Endothelial cell (in vitro differentiated cells): ENCODE results near the gene INVS. TPM values are rescaled to one million over a fixed set of nuclear protein-coding genes. Genes with fewer than 3 reads are reported as not detected.
"Not testable (repeated sequence)": the region's sequence is repeated elsewhere in the genome, so short reads cannot be mapped to it uniquely, and the experiment has no call there.

ENCODE experiments used
- DNase-seq: peaks from one replicate; pipeline ENCODE4 v3.0.0; 2021; ENCODE audit warnings: low spot score
- H3K27ac Mint-ChIP-seq: one replicate; pipeline ENCODE4 v1.8.0; 2021; ENCODE audit warnings: mixed read lengths, inconsistent platforms; ENCODE audit not compliant: unreplicated experiment
- H3K27me3 Mint-ChIP-seq: one replicate; pipeline ENCODE4 v1.8.0; 2021; ENCODE audit warnings: mild to moderate bottlenecking, moderate library complexity, mixed read lengths, inconsistent platforms; ENCODE audit not compliant: unreplicated experiment
- H3K36me3 Mint-ChIP-seq: one replicate; pipeline ENCODE4 v1.8.0; 2021; ENCODE audit warnings: mild to moderate bottlenecking, low read depth, mixed read lengths, inconsistent platforms; ENCODE audit not compliant: unreplicated experiment
- H3K4me1 Mint-ChIP-seq: one replicate; pipeline ENCODE4 v1.8.0; 2021; ENCODE audit warnings: mild to moderate bottlenecking, mixed read lengths, inconsistent platforms; ENCODE audit not compliant: unreplicated experiment
- H3K4me3 Mint-ChIP-seq: one replicate; pipeline ENCODE4 v1.8.0; 2021; ENCODE audit warnings: mild to moderate bottlenecking, mixed read lengths, inconsistent platforms; ENCODE audit not compliant: unreplicated experiment
- H3K9me3 Mint-ChIP-seq: one replicate; pipeline ENCODE4 v1.8.0; 2021; ENCODE audit warnings: mixed read lengths, inconsistent platforms; ENCODE audit not compliant: unreplicated experiment
- total RNA-seq: library from RNA; stranded (reverse); fragmentation: NEBNext Ultra II Directional; extraction: Animal tissue kit (Norgen Biotek cat#: 25700); gene quantifications from one replicate; pipeline ENCODE4 v1.2.1, GENCODE V29; 2021; ENCODE audit not compliant: unreplicated experiment
- TF ChIP-seq, protein P1 (sequence below): fragments of 200-600 bp; sonication (generic); IDR thresholded peaks from one replicate; pipeline ENCODE4 v1.5.0; 2021; ENCODE audit warnings: antibody characterized with exemption; ENCODE audit not compliant: unreplicated experiment

The INVS gene
- total RNA-seq, 1 donor from 2014 or later, result 21.6 TPM

DNA sequence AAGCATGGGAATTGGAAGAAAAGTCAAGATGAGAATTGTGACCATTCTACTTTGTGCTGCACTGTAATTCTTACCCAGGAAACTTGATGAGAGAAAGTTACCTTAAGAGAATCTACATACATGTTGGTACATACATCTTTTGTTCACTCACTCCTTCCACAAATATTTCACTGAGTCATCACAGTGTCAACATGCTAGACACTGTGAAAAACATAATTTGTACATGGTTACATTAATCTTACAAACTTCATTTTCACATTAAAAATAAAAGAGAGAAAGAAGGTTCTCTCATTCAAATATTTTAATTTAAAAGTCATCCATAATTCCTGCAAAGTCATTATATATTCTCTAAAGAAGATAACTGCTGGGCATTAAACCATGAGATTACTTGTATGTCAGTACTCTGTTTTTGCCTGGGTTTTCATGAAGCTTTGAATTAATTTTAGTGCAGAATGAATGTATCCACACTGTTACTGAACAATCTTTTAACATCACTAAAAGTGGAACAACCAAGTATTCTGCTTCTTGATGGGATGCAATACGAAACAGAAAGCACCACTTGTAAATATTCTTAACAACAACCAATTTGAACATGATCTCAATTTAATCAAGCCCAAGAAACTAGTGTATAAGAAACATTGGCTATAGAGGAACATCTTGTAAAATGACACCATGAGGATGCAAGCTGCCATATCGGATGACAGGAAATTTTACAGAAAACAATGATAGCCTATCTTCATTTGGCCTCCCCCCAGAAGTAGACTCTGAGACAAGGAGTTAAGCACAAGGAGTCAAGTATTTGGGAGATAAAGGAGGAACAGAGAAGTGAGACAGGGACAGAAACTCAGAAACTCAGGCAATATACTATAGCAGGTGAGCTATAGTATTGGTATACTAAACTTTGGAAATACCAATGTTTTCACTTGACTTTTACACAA, 28.7 kb upstream of the INVS start:
- Mint-ChIP-seq H3K4me1 (peaks cover 5% of the 10 kb centered on the region), H3K9me3 (no peaks in the 10 kb centered on the region), H3K27me3 (peaks cover 5% of the 10 kb centered on the region), H3K4me3 (no peak overlapping the region), H3K36me3 (peaks cover 8% of the 10 kb centered on the region), H3K27ac (no peak overlapping the region)
- TF ChIP-seq, protein P1, sequence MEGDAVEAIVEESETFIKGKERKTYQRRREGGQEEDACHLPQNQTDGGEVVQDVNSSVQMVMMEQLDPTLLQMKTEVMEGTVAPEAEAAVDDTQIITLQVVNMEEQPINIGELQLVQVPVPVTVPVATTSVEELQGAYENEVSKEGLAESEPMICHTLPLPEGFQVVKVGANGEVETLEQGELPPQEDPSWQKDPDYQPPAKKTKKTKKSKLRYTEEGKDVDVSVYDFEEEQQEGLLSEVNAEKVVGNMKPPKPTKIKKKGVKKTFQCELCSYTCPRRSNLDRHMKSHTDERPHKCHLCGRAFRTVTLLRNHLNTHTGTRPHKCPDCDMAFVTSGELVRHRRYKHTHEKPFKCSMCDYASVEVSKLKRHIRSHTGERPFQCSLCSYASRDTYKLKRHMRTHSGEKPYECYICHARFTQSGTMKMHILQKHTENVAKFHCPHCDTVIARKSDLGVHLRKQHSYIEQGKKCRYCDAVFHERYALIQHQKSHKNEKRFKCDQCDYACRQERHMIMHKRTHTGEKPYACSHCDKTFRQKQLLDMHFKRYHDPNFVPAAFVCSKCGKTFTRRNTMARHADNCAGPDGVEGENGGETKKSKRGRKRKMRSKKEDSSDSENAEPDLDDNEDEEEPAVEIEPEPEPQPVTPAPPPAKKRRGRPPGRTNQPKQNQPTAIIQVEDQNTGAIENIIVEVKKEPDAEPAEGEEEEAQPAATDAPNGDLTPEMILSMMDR, result no peak
- DNase-seq, result no peak

DNA sequence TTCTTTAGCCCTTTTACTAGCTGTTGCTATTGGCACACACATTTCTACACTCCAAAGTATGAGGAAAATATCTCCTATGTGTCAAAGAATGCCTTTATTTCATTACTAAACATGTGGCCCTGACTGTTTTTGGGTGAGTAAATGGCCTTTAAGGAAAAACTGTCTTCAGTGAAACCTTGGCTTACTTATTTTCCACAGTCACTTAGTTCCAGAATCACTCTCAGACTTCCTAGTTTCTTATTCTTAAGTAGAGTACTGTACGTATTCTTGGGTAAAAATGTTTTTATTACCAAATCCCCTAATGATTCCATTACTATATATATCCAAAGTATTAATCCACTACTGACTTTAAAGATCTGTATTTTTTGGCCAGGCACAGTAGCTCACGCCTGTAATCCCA, 27.8 kb upstream of the INVS start:
- peaks cover 5% of the 10 kb centered on the region for H3K27me3 Mint-ChIP-seq
- TF ChIP-seq, protein P1, result no peak

DNA sequence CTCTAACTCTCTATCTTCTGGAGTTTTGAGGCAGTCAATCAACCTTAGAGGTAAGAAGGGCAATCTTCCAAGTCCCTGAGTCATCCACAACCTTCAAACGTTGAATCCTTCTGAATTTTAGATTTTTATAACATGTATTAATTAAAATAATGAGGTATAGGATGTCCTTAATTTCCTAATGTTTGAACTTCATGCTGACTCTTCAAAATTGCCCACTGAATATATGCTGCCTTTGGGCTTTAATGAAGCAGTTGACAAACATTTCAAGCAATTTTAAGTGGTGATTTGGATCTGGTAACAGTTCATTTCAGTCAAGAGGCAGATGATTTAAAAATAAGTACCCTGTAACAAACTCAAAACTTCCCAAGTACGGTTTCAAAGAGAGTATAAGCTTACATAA, 26.2 kb upstream of the INVS start:
- TF ChIP-seq, protein P1, result no peak
- H3K27ac Mint-ChIP-seq, result no peak overlapping the region
- no peaks in the 10 kb centered on the region for H3K36me3 Mint-ChIP-seq
- H3K4me3 Mint-ChIP-seq, result no peak overlapping the region
- H3K9me3 Mint-ChIP-seq, result no peaks in the 10 kb centered on the region
- DNase-seq, result no peak
- no peaks in the 10 kb centered on the region for H3K27me3 Mint-ChIP-seq
- peaks cover 8% of the 10 kb centered on the region for H3K4me1 Mint-ChIP-seq

More for the DNA sequence above, 27.8 kb upstream of the INVS start:
- Mint-ChIP-seq H3K36me3 (peaks cover 7% of the 10 kb centered on the region), H3K27ac (no peak overlapping the region), H3K4me1 (peaks cover 5% of the 10 kb centered on the region), H3K9me3 (no peaks in the 10 kb centered on the region), H3K4me3 (no peak overlapping the region)
- no peak for DNase-seq

DNA sequence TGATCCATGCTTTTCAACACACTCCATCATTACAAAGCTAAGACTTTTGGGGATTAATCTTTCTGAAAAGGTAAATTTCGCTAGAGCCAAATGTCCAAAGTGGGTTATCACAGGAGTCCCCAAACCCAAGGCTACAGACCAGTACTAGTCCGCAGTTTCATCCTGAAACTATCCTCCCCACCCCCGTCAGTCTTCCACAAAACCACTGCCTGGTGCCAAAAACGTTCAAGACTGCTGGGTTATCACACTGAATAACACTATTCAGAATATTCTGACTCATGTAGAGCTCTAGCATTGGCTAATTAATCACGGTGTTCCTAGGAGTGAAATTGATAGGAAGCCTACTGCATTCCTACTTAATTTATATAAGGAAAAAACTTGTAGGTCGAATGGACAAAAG, 24.9 kb upstream of the INVS start:
- Mint-ChIP-seq H3K4me1 (peaks cover 16% of the 10 kb centered on the region), H3K27ac (no peak overlapping the region), H3K9me3 (no peaks in the 10 kb centered on the region), H3K27me3 (no peaks in the 10 kb centered on the region), H3K4me3 (no peak overlapping the region), H3K36me3 (no peaks in the 10 kb centered on the region)
- DNase-seq, result no peak
- TF ChIP-seq, protein P1, result no peak

DNA sequence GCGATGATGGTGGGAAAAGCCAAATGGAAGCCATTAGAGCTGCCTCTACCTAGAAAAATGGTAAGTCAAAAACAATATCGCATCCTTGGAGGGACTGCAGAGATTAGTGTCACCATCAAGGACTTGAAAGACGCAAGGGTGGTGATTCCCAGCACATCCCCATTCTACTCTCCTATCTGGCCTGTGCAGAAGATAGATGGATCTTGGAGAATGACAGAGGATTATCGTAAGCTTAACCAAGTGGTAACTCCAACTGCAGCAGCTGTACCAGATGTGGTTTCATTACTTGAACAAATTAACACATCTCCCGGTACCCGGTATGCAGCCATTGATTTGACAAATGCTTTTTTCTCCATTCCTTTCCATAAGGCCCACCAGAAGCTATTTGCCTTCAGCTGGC, 24.1 kb upstream of the INVS start:
- TF ChIP-seq, protein P1, result no peak
- DNase-seq, result no peak
- H3K4me1 Mint-ChIP-seq, result peaks cover 18% of the 10 kb centered on the region
- H3K36me3 Mint-ChIP-seq, result peaks cover 3% of the 10 kb centered on the region
- no peaks in the 10 kb centered on the region for H3K9me3 Mint-ChIP-seq
- no peak overlapping the region for H3K27ac Mint-ChIP-seq
- H3K27me3 Mint-ChIP-seq, result no peaks in the 10 kb centered on the region
- H3K4me3 Mint-ChIP-seq, result no peak overlapping the region

DNA sequence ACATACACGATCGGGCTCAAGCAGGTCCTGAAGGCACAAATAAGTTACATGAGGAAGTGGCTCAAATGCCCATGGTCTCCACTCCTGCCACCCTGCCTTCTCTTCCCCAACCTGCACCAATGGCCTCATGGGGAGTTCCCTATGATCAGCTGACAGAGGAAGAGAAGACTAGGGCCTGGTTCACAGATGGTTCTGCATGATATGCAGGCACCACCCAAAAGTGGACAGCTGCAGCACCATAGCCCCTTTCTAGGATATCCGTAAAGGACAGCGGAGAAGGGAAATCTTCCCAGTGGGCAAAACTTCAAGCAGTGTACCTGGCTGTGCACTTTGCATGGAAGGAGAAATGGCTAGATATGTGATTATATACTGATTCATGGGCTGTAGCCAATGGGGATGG, 22.8 kb upstream of the INVS start:
- H3K36me3 Mint-ChIP-seq, H3K27ac Mint-ChIP-seq, H3K9me3 Mint-ChIP-seq, H3K4me3 Mint-ChIP-seq, DNase-seq, H3K27me3 Mint-ChIP-seq: not testable (repeated sequence)
- peaks cover 14% of the 10 kb centered on the region for H3K4me1 Mint-ChIP-seq
